ENCODE measurements around the gene STXBP1. TPM values are rescaled to one million over a fixed set of nuclear protein-coding genes. Genes with fewer than 3 reads are reported as not detected.

Gene STXBP1
- total RNA-seq, 1 donor from 2014 or later: 26.5 TPM

- H3K27ac Mint-ChIP-seq: no peak overlapping the region
- DNase-seq: no peak
- peaks cover 2% of the 10 kb centered on the region for H3K4me1 Mint-ChIP-seq
- H3K9me3 Mint-ChIP-seq: no peaks in the 10 kb centered on the region
- intact Hi-C loops (cut with micrococcal nuclease): no loop called here
- no peak overlapping the region for H3K4me3 Mint-ChIP-seq
- H3K27me3 Mint-ChIP-seq: peaks cover 7% of the 10 kb centered on the region
- no peaks in the 10 kb centered on the region for H3K36me3 Mint-ChIP-seq (ENCODE audit: low read depth)
Measured at GRCh38 chr9:127642082-127642740, 30.1 kb downstream of the STXBP1 start.

GRCh38 chr9:127644146-127644827 lies 32.2 kb downstream of the STXBP1 start:
- H3K9me3 Mint-ChIP-seq: no peaks in the 10 kb centered on the region
- peaks cover 7% of the 10 kb centered on the region for H3K27me3 Mint-ChIP-seq
- H3K4me1 Mint-ChIP-seq: peaks cover 2% of the 10 kb centered on the region
- DNase-seq: no peak
- no peak overlapping the region for H3K4me3 Mint-ChIP-seq
- no peaks in the 10 kb centered on the region for H3K36me3 Mint-ChIP-seq (ENCODE audit: low read depth)
- no peak overlapping the region for H3K27ac Mint-ChIP-seq
- intact Hi-C loops (cut with micrococcal nuclease): no loop called here

- Mint-ChIP-seq H3K27me3 (peaks cover 7% of the 10 kb centered on the region), H3K9me3 (no peaks in the 10 kb centered on the region), H3K4me3 (no peak overlapping the region), H3K36me3 (ENCODE audit: low read depth) (no peaks in the 10 kb centered on the region), H3K27ac (no peak overlapping the region), H3K4me1 (peaks cover 2% of the 10 kb centered on the region)
- intact Hi-C loops (cut with micrococcal nuclease): no loop called here
- DNase-seq: no peak
Measured at GRCh38 chr9:127644943-127645342, 32.9 kb downstream of the STXBP1 start.

GRCh38 chr9:127647451-127647850 lies 35.4 kb downstream of the STXBP1 start:
- no peak for DNase-seq
- H3K9me3 Mint-ChIP-seq: no peaks in the 10 kb centered on the region
- H3K4me1 Mint-ChIP-seq: peaks cover 2% of the 10 kb centered on the region
- H3K36me3 Mint-ChIP-seq (ENCODE audit: low read depth): no peaks in the 10 kb centered on the region
- no peak overlapping the region for H3K27ac Mint-ChIP-seq
- H3K27me3 Mint-ChIP-seq: peaks cover 2% of the 10 kb centered on the region
- no peak overlapping the region for H3K4me3 Mint-ChIP-seq
- intact Hi-C loops (cut with micrococcal nuclease): no loop called here

- no peaks in the 10 kb centered on the region for H3K27me3 Mint-ChIP-seq
- H3K4me1 Mint-ChIP-seq: no peaks in the 10 kb centered on the region
- no peaks in the 10 kb centered on the region for H3K9me3 Mint-ChIP-seq
- H3K27ac Mint-ChIP-seq: no peak overlapping the region
- no peak for DNase-seq
- intact Hi-C loops (cut with micrococcal nuclease): no loop called here
- no peak overlapping the region for H3K4me3 Mint-ChIP-seq
- H3K36me3 Mint-ChIP-seq (ENCODE audit: low read depth): no peaks in the 10 kb centered on the region
Measured at GRCh38 chr9:127650518-127650917, 38.4 kb downstream of the STXBP1 start.

- H3K4me3 Mint-ChIP-seq: no peak overlapping the region
- H3K36me3 Mint-ChIP-seq (ENCODE audit: low read depth): no peaks in the 10 kb centered on the region
- H3K9me3 Mint-ChIP-seq: no peaks in the 10 kb centered on the region
- no peak for DNase-seq
- no peaks in the 10 kb centered on the region for H3K4me1 Mint-ChIP-seq
- no peak overlapping the region for H3K27ac Mint-ChIP-seq
- intact Hi-C loops (cut with micrococcal nuclease): no loop called here
- H3K27me3 Mint-ChIP-seq: no peaks in the 10 kb centered on the region
Measured at GRCh38 chr9:127651697-127652610, 39.9 kb downstream of the STXBP1 start.

GRCh38 chr9:127652733-127653132 lies 40.7 kb downstream of the STXBP1 start:
- H3K36me3 Mint-ChIP-seq (ENCODE audit: low read depth): no peaks in the 10 kb centered on the region
- intact Hi-C loops (cut with micrococcal nuclease): no loop called here
- DNase-seq: no peak
- no peaks in the 10 kb centered on the region for H3K9me3 Mint-ChIP-seq
- H3K4me1 Mint-ChIP-seq: no peaks in the 10 kb centered on the region
- H3K27ac Mint-ChIP-seq: no peak overlapping the region
- H3K27me3 Mint-ChIP-seq: no peaks in the 10 kb centered on the region
- no peak overlapping the region for H3K4me3 Mint-ChIP-seq

GRCh38 chr9:127654619-127655018 lies 42.5 kb downstream of the STXBP1 start:
- DNase-seq: no peak
- Mint-ChIP-seq H3K36me3 (ENCODE audit: low read depth) (peaks cover 1% of the 10 kb centered on the region), H3K4me3 (no peak overlapping the region), H3K4me1 (no peaks in the 10 kb centered on the region), H3K27me3 (no peaks in the 10 kb centered on the region), H3K27ac (no peak overlapping the region), H3K9me3 (no peaks in the 10 kb centered on the region)
- intact Hi-C loops (cut with micrococcal nuclease): no loop called here

- Mint-ChIP-seq H3K36me3 (ENCODE audit: low read depth) (peaks cover 1% of the 10 kb centered on the region), H3K27me3 (no peaks in the 10 kb centered on the region), H3K4me1 (no peaks in the 10 kb centered on the region), H3K4me3 (no peak overlapping the region), H3K9me3 (no peaks in the 10 kb centered on the region), H3K27ac (no peak overlapping the region)
- DNase-seq: no peak
- intact Hi-C loops (cut with micrococcal nuclease): no loop called here
Measured at GRCh38 chr9:127658428-127658827, 46.4 kb downstream of the STXBP1 start.

- no peak for DNase-seq
- peaks cover 4% of the 10 kb centered on the region for H3K36me3 Mint-ChIP-seq (ENCODE audit: low read depth)
- intact Hi-C loops (cut with micrococcal nuclease): no loop called here
- H3K9me3 Mint-ChIP-seq: no peaks in the 10 kb centered on the region
- H3K27me3 Mint-ChIP-seq: no peaks in the 10 kb centered on the region
- no peak overlapping the region for H3K4me3 Mint-ChIP-seq
- no peak overlapping the region for H3K27ac Mint-ChIP-seq
- no peaks in the 10 kb centered on the region for H3K4me1 Mint-ChIP-seq
Measured at GRCh38 chr9:127660886-127661741, 49.0 kb downstream of the STXBP1 start.

GRCh38 chr9:127662617-127663016 lies 50.5 kb downstream of the STXBP1 start:
- no peaks in the 10 kb centered on the region for H3K4me1 Mint-ChIP-seq
- peaks cover 4% of the 10 kb centered on the region for H3K36me3 Mint-ChIP-seq (ENCODE audit: low read depth)
- H3K27ac Mint-ChIP-seq: no peak overlapping the region
- H3K4me3 Mint-ChIP-seq: no peak overlapping the region
- no peaks in the 10 kb centered on the region for H3K9me3 Mint-ChIP-seq
- no peak for DNase-seq
- no peaks in the 10 kb centered on the region for H3K27me3 Mint-ChIP-seq
- intact Hi-C loops (cut with micrococcal nuclease): no loop called here

- no peak for DNase-seq
- Mint-ChIP-seq H3K27me3 (no peaks in the 10 kb centered on the region), H3K4me1 (no peaks in the 10 kb centered on the region), H3K9me3 (no peaks in the 10 kb centered on the region), H3K36me3 (ENCODE audit: low read depth) (peaks cover 4% of the 10 kb centered on the region), H3K4me3 (no peak overlapping the region), H3K27ac (no peak overlapping the region)
- intact Hi-C loops (cut with micrococcal nuclease): no loop called here
Measured at GRCh38 chr9:127664324-127664677, 52.2 kb downstream of the STXBP1 start.

GRCh38 chr9:127664678-127665507 lies 52.8 kb downstream of the STXBP1 start:
- Mint-ChIP-seq H3K4me1 (no peaks in the 10 kb centered on the region), H3K9me3 (no peaks in the 10 kb centered on the region), H3K27me3 (no peaks in the 10 kb centered on the region), H3K27ac (no peak overlapping the region), H3K4me3 (no peak overlapping the region), H3K36me3 (ENCODE audit: low read depth) (peaks cover 2% of the 10 kb centered on the region)
- intact Hi-C loops (cut with micrococcal nuclease): no loop called here
- no peak for DNase-seq
